OCI-LY1 (cell line): ENCODE measurements around the gene NRDC.

Experiments
- EZH2 ChIP-seq: fragments of 200-600 bp; sonication (generic), shearing (Covaris generic); IDR thresholded peaks from 2 replicates; pipeline ENCODE4 v1.8.0; 2017; ENCODE audit warnings: borderline replicate concordance, mixed run types, mild to moderate bottlenecking, antibody characterized with exemption, low read length, moderate library complexity, mixed read lengths
- TF ChIP-seq, protein P1 (sequence below): fragments of 200-600 bp; sonication (generic), shearing (Covaris generic); IDR thresholded peaks from 2 replicates; pipeline ENCODE4 v1.5.1; 2017; ENCODE audit warnings: mild to moderate bottlenecking, antibody characterized with exemption, low read length, moderate library complexity, mixed read lengths

DNA sequence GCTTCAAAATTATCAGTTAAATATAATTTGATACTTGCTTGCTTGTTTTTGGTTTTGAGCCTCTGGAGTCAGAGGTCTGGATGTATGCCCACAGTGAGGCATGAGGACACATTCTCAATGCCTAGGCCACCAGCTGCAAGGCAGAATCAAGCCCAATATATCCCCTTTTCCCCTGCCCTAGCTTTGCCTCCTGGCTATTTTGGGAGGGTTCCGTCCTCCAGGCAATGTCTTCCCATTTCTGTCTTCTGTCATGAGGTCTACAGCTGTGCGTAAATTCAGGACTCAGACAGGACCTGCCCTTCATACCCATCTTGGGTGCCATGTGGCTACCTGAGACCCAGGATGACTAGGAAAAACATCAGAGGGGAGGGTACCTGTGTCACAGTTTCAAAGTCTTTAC lies 19.2 kb downstream of the NRDC start:
- TF ChIP-seq, protein P1, sequence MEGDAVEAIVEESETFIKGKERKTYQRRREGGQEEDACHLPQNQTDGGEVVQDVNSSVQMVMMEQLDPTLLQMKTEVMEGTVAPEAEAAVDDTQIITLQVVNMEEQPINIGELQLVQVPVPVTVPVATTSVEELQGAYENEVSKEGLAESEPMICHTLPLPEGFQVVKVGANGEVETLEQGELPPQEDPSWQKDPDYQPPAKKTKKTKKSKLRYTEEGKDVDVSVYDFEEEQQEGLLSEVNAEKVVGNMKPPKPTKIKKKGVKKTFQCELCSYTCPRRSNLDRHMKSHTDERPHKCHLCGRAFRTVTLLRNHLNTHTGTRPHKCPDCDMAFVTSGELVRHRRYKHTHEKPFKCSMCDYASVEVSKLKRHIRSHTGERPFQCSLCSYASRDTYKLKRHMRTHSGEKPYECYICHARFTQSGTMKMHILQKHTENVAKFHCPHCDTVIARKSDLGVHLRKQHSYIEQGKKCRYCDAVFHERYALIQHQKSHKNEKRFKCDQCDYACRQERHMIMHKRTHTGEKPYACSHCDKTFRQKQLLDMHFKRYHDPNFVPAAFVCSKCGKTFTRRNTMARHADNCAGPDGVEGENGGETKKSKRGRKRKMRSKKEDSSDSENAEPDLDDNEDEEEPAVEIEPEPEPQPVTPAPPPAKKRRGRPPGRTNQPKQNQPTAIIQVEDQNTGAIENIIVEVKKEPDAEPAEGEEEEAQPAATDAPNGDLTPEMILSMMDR, result no peak
- no peak for TF ChIP-seq EZH2
